SW480 (cell line): Measurements from ENCODE around the gene NES.
A peak's percentile ranks its signal among the peaks of the same experiment; 100 is the strongest.

Source experiments
- DNase-seq: peaks from one replicate; pipeline ENCODE4 v3.0.0-alpha.2; 2016; ENCODE audit warnings: low spot score

The NES gene

DNA sequence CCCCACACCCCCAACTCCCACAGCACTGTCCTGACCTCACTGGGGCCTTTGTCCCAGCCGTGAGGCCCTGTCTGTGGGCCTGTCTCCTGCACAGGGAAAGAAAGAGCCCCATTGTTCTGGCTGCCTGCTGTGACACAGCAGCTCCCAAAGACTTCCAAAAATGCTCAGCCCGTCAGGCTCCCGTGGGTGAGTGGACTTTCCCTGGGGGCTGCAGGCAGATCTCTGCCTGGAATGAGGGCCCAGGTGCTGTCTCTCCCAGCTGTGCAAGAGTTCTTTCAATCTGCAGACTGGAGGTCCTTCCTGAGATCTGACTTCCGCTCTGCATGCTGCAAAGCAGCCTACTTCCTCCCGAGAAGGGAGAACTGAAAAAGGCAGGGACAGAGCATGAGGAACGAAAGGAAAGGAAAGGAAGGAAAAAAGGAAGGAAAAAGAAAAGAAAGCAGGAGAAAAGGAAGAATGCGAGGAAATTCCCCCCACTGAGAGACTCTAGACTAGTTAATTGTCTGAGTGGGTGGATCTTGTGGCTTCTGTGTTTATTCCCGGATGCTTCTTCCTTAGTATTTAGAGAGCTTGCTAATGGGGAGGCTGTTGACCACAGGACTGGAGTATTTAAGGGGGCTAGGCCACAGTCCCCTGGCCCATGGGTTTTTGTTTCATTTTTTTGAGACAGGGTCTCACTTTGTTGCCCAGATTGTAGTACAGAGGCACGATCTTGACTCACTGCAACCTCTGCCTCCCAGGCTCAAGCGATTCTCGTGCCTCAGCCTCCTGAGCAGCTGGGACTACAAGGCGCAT lies 15.0 kb downstream of the NES start:
- peak; percentile 75 for DNase-seq

DNA sequence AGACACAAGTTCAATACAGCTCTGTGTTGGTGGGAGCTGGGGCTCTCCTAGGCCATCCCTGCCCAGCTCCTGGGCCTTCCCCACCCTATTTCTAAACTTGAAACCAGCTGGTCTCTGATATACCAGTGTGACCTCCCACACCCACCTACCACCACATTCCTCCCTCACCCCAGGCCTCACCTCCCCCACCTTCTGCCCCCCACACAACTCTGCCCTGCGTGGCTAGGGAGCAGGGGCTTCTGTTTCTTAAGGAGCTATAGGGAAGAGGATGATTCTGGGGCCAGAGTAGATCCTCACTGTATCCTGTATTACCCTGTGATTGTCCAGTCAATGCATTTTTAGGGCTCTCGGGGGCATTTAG lies 16.5 kb downstream of the NES start:
- no peak for DNase-seq

- DNase-seq: peak; percentile 94
These were observed 17.0 kb downstream of the NES start for GRCh38 chr1:156659988-156660751.

DNA sequence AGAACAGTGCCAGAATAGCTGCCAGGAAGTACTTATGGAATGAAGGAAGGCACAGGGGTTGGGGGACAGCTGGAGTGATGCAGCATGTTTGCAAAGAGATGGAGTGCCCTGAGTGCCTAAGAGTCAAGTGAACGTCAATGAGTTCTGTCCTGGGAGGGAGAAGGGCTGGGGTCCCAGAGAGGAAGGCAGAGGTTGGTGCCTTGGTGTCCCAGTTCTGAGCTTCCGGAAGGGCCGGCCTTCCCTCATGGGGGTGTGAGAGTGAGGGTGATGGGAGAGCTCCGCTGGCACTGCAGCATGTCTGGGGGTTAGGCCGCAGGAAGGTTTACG lies 17.6 kb downstream of the NES start:
- DNase-seq: no peak

DNA sequence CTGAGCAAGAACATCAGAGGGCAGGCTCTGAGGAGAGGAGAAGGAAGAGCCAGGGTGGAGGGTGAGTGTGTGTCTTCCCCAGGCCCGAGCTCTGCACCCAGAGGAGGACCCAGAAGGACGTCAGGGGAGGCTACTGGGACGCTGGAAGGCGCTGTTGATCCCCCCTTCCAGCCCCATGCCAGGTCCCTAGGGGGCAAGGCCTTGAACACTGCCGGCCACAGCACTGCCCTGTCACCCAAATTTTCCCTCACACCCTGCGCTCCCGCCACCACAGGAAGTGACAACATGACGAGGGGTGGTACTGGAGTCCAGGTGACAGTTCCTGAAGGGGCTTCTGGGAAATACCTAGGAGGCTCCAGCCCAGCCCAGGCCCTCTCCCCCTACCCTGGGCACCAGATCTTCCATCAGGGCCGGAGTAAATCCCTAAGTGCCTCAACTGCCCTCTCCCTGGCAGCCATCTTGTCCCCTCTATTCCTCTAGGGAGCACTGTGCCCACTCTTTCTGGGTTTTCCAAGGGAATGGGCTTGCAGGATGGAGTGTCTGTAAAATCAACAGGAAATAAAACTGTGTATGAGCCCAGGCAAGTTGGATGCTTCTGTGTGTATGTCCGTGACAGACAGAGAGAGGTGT lies 18.1 kb downstream of the NES start:
- no peak for DNase-seq

DNA sequence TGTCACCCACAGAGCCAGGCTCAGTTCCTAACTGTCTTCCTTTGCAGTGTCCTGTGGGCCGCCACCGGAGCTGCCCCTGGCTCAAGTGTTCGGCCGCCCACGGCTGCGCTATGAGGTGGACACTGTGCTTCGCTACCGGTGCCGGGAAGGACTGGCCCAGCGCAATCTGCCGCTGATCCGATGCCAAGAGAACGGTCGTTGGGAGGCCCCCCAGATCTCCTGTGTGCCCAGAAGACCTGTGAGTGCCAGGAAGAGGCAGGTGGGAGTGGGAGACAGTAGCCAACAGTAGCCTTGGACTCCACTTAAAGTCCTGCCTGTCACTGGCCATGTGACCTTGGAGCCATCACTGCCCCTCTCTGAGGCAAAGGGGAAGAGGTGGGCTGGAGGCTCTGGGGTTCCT lies 18.7 kb downstream of the NES start:
- DNase-seq: no peak

DNA sequence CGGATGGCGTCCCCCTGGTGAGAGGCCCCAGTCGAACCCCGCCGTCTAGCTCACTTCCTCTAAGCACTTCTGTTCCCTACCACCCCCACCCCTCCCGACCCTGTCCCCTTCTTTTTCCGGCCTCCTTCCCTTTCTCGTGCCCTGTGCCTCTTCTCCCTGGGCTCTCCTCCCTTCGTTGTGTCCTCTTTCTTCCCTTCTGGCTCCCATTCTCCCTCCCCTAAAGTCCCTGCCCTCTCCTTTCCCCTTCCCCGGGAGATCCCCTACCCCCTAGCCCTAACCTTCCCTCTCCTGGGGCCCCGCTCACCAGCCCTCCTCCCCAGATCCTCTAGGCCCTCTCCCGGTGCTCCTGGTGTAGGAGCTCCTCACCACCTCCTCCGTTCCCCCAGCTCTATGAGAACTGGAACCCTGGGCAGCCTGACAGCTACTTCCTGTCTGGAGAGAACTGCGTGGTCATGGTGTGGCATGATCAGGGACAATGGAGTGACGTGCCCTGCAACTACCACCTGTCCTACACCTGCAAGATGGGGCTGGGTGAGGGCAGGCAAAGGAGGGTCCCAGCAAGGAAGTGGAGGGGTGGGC lies 19.4 kb downstream of the NES start:
- DNase-seq: no peak

DNA sequence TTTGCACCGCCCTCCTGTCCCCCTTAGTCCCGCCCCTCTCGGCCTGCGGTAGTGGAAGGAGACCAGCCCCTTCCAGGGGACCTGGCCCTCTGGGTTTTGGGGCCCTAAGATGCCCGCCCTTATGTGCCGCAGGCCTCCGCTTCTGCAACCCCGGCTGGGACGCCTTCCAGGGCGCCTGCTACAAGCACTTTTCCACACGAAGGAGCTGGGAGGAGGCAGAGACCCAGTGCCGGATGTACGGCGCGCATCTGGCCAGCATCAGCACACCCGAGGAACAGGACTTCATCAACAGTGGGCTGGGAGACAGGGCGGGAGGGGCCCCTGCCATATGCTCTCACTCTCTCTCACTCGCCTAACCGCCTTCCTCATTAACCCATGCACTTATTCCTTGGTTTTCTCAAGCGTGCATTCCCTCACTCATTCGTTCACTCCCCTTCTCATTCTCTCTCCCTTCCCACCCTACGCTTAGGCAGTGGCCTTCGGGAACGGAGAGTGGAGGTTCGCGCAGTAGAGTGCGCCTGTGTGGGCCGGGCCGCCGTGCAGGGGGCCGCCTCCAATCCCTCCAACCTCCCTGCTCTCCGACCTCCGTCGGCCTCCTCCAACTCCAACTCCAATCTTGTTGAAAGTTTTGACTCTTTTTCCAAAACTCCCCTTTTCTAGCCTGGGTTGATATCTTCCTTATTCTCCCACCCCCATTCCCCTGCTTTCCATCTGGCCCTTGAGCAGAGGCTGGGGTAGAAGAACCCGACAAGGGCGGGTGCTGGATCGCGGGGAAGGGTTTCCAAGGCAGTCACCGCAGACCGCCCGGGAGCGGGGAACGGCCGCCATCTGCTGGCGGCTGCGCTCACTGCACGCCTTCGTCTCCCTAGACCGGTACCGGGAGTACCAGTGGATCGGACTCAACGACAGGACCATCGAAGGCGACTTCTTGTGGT lies 20.1 kb downstream of the NES start:
- peak; percentile 21 for DNase-seq

- no peak for DNase-seq
These were observed 21.2 kb downstream of the NES start for GRCh38 chr1:156655904-156656516.

GRCh38 chr1:156655151-156655903 lies 21.9 kb downstream of the NES start:
- no peak for DNase-seq

GRCh38 chr1:156654700-156655099 lies 22.5 kb downstream of the NES start:
- no peak for DNase-seq

- DNase-seq: no peak
These were observed 24.2 kb downstream of the NES start for GRCh38 chr1:156652992-156653355.

DNA sequence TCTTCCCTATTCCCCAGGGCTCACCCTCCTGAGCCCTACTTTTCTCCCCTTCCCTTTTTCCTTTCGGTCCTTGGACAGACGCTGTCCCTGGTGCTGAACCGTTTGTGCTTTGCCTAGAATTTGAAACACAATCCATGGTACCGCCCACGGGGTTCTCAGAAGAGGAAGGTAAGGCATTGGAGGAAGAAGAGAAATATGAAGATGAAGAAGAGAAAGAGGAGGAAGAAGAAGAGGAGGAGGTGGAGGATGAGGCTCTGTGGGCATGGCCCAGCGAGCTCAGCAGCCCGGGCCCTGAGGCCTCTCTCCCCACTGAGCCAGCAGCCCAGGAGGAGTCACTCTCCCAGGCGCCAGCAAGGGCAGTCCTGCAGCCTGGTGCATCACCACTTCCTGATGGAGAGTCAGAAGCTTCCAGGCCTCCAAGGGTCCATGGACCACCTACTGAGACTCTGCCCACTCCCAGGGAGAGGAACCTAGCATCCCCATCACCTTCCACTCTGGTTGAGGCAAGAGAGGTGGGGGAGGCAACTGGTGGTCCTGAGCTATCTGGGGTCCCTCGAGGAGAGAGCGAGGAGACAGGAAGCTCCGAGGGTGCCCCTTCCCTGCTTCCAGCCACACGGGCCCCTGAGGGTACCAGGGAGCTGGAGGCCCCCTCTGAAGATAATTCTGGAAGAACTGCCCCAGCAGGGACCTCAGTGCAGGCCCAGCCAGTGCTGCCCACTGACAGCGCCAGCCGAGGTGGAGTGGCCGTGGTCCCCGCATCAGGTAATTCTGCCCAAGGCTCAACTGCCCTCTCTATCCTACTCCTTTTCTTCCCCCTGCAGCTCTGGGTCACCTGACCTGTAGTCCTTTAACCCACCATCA lies 24.8 kb downstream of the NES start:
- no peak for DNase-seq

- DNase-seq: no peak
These were observed 28.3 kb downstream of the NES start for GRCh38 chr1:156648951-156649350.

DNA sequence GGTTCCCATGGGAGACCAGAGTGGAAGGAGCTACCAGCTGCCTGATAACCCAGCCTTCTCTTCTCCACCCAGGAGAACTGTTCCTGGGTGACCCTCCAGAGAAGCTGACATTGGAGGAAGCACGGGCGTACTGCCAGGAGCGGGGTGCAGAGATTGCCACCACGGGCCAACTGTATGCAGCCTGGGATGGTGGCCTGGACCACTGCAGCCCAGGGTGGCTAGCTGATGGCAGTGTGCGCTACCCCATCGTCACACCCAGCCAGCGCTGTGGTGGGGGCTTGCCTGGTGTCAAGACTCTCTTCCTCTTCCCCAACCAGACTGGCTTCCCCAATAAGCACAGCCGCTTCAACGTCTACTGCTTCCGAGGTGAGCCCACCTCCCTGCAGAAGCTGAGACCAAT lies 28.7 kb downstream of the NES start:
- no peak for DNase-seq

DNA sequence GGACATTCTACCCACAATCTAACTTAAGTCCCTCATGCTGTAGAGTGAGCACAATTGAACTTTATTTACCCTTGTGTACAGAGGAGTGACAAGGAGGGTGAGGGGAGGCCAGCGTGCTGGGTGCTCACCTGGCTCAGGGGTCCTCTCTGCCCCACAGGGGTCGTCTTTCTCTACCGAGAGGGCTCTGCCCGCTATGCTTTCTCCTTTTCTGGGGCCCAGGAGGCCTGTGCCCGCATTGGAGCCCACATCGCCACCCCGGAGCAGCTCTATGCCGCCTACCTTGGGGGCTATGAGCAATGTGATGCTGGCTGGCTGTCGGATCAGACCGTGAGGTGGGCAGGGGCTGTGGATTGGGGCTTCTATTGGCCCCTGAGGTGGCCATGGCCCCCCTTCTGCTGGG lies 29.9 kb downstream of the NES start:
- DNase-seq: no peak

GRCh38 chr1:156646738-156647211 lies 30.4 kb downstream of the NES start:
- DNase-seq: no peak

DNA sequence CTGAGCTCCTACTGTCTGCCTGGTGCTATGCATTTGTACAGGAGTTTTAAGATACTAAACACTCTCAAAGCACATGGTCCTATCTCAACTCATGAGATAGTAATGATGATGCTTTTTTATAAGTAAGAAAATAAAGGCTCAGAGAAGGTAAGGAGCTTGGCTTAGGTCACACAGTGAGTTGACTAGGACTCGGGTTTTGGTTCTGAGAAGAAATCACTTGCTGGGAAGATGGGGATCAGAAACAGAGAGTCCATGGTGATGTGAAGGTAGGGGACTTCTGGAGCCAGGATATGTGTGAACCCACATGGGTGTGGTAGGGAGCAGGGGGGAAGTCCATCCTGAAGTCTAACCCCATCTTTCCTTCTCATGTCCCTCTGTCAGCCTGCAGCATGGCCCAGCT lies 31.5 kb downstream of the NES start:
- DNase-seq: no peak

GRCh38 chr1:156645056-156645455 lies 32.2 kb downstream of the NES start:
- no peak for DNase-seq

DNA sequence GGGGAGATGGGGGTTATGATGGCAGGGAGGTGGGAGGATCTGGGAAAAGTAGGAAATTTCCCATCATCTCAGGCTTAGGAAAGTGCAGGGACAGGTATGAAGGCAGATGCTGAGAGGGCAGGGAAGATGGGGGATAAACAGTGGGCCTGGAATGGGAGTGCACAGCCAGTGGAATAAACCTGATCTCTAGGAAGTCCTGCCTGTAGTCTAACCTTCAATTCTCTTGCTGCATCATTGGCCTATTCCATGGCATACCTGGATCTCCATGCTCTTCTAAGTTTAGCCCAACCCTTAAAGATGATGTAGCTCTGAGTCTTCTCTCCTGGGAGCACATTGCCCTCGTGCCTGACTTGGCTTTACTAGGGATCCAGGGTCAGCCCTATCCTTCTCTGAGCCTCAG lies 32.6 kb downstream of the NES start:
- no peak for DNase-seq
